ENCODE results near the gene NR5A1. TPM values are rescaled to one million over a fixed set of nuclear protein-coding genes. Genes with fewer than 3 reads are reported as not detected.

NR5A1 gene
- total RNA-seq, 2 experiments from 2014 or later = not detected

DNA sequence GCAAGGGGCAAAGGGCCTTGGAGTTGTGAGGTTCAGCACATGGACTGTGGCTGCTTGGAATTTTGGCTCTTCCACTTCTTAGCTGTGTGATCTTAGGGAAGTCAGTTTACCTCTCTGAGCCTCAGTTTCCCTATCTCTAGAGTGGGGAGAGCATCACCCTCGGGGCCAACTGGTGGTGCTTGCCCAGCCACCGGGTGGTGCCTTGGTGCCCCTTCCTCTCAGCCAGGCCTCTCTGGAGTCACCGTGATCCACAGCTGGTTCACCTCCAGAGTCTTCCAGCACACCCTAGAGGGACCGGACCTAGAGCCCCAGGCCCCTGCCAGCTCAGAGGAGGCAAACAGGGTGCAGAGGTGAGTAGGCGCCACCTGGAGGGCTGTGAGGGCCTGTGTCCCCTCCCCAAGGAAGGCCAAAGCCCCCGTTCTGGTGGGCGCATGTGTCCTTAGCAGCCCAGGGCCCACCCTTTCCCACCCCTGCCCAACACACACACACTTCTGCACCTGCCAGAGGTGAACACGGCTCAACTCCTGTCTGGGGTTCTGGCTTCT is 49.2 kb downstream of the NR5A1 start:
- intact Hi-C loops (cut with micrococcal nuclease) = no loop called here
- Mint-ChIP-seq H3K27me3 (peaks cover 3% of the 10 kb centered on the region), H3K27ac (no peak overlapping the region), H3K4me1 (ENCODE audit: low read depth) (no peaks in the 10 kb centered on the region), H3K4me3 (no peak overlapping the region), H3K9me3 (no peaks in the 10 kb centered on the region), H3K36me3 (ENCODE audit: low read depth) (no peaks in the 10 kb centered on the region)
- ATAC-seq (no peak), DNase-seq (no peak)
- CTCF ChIA-PET = interaction anchor here (1.9 kb wide), 1 partner anchor 10 kb away, joined by 4 read pairs; no protein-coding TSS in a partner anchor
- TF ChIP-seq, protein P1, sequence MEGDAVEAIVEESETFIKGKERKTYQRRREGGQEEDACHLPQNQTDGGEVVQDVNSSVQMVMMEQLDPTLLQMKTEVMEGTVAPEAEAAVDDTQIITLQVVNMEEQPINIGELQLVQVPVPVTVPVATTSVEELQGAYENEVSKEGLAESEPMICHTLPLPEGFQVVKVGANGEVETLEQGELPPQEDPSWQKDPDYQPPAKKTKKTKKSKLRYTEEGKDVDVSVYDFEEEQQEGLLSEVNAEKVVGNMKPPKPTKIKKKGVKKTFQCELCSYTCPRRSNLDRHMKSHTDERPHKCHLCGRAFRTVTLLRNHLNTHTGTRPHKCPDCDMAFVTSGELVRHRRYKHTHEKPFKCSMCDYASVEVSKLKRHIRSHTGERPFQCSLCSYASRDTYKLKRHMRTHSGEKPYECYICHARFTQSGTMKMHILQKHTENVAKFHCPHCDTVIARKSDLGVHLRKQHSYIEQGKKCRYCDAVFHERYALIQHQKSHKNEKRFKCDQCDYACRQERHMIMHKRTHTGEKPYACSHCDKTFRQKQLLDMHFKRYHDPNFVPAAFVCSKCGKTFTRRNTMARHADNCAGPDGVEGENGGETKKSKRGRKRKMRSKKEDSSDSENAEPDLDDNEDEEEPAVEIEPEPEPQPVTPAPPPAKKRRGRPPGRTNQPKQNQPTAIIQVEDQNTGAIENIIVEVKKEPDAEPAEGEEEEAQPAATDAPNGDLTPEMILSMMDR (IDR thresholded peaks at IDR 0.05) = no peak
- POLR2A ChIA-PET = no interaction called here

DNA sequence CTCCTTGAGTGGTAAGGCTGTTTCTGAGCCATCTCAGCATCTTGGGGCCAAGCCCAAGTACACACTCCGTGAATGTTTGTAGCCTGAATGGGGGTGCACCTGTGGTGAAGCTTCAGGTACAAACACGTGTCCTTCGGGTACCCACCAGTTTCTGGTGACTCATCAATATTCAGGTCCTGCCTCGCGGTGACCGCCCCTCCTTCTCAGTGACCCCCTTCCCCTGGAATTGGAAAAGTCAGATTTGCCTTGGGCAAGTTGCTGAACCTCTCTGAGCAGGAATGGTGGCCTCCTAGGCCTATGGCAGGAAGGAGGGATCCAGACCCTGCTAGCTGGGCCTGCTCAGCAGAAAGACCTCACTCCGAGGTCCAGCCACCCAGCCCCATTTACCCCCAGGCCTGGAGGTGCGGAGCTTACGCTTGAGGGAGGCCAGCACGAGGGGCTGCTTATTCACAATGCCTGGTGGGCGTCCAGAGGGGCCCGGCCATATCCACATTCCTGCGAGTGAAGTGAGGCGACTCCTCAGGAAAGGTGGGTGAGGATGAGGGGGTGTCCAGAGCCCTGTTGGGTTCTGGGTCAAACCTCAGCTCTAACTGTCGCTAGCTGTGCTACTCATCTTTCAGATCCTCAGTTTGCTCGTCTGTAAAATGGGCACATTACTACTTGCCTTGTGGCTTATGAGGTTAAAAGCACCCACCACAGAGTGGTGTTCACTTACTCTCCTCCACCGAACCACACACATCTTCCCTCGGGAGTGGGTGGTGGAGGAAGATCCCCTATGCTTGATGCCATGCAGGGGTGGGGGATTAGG is 49.9 kb downstream of the NR5A1 start:
- POLR2A ChIA-PET = no interaction called here

DNA sequence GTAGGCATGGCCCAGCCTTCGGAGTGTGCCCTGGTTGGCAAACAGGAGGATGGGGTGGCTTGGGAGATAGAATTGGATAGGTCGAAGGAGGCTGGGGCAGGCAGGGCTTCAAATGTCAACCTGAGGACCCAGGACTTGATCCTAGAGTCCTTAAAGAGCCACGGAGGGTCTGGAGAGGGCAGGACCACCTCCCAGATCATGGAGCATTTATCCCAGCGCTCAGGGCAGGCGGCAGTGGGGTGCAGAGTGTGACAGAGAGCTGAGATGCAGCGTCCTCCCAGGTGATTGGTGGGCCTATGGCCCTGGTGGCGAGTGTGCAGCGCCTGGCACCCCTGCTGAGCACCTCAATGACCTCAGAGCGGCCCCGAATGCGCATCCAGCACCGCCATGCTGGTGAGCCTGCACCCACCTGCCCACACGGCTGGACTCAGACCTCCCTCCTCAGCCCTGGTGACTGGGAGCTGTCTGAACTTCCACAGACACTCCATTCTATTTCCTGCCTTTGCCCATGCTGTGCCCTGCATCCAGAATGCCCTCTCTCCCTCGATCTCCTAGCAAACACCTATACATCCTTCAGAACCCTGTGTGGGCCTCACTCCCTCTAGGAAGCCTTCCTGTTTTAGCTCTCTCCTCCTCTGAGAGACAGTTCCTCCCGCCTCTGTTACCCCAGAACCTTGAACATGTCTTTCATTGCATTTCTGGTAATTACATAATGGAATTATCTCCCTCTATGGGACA is 50.7 kb downstream of the NR5A1 start:
- Mint-ChIP-seq H3K4me3 (no peak overlapping the region), H3K27me3 (peaks cover 14% of the 10 kb centered on the region), H3K27ac (no peak overlapping the region), H3K36me3 (ENCODE audit: low read depth) (no peaks in the 10 kb centered on the region), H3K9me3 (no peaks in the 10 kb centered on the region), H3K4me1 (ENCODE audit: low read depth) (no peaks in the 10 kb centered on the region)
- no peak for DNase-seq
- TF ChIP-seq, protein P1 (IDR thresholded peaks at IDR 0.05) = no peak
- ATAC-seq = no peak
- ChIA-PET POLR2A (no interaction called here), CTCF (no interaction called here)
- intact Hi-C loops (cut with micrococcal nuclease) = no loop called here

More for the DNA sequence above, 49.9 kb downstream of the NR5A1 start:
- ATAC-seq = no peak
- DNase-seq = no peak
- Mint-ChIP-seq H3K36me3 (ENCODE audit: low read depth) (no peaks in the 10 kb centered on the region), H3K4me3 (no peak overlapping the region), H3K4me1 (ENCODE audit: low read depth) (no peaks in the 10 kb centered on the region), H3K27me3 (peaks cover 8% of the 10 kb centered on the region), H3K27ac (no peak overlapping the region), H3K9me3 (no peaks in the 10 kb centered on the region)
- TF ChIP-seq, protein P1 (IDR thresholded peaks at IDR 0.05) = no peak
- intact Hi-C loops (cut with micrococcal nuclease) = no loop called here
- CTCF ChIA-PET = interaction anchor here (1.9 kb wide), 1 partner anchor 9 kb away, joined by 4 read pairs; no protein-coding TSS in a partner anchor

DNA sequence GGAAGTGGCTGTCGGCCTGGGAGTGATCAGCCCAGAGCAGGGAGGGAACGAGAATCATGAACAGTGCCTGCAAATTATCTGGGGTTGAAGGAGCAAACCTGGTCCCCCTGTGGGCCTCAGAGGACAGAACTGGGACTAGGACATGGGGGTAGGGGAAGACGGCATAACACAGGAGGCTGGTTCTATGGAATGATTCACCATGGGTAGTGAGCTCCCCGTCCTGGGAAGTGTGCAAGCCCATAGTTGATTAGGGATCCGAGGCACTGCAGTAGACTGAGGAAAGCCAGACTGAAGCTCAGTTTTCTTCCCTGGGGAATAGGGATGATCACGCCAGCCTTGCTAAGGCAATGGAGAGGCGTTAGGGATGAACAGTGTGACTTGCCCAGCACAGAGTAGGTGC is 51.4 kb downstream of the NR5A1 start:
- ChIA-PET POLR2A (no interaction called here), CTCF (no interaction called here)
- no peak for DNase-seq
- Mint-ChIP-seq H3K4me3 (no peak overlapping the region), H3K27ac (no peak overlapping the region), H3K9me3 (no peaks in the 10 kb centered on the region), H3K36me3 (ENCODE audit: low read depth) (no peaks in the 10 kb centered on the region), H3K27me3 (peaks cover 21% of the 10 kb centered on the region), H3K4me1 (ENCODE audit: low read depth) (no peaks in the 10 kb centered on the region)
- ATAC-seq = no peak
- TF ChIP-seq, protein P1 (IDR thresholded peaks at IDR 0.05) = no peak
- intact Hi-C loops (cut with micrococcal nuclease) = no loop called here
